Measurements from ENCODE around the gene NHSL1.

Gene NHSL1

DNA sequence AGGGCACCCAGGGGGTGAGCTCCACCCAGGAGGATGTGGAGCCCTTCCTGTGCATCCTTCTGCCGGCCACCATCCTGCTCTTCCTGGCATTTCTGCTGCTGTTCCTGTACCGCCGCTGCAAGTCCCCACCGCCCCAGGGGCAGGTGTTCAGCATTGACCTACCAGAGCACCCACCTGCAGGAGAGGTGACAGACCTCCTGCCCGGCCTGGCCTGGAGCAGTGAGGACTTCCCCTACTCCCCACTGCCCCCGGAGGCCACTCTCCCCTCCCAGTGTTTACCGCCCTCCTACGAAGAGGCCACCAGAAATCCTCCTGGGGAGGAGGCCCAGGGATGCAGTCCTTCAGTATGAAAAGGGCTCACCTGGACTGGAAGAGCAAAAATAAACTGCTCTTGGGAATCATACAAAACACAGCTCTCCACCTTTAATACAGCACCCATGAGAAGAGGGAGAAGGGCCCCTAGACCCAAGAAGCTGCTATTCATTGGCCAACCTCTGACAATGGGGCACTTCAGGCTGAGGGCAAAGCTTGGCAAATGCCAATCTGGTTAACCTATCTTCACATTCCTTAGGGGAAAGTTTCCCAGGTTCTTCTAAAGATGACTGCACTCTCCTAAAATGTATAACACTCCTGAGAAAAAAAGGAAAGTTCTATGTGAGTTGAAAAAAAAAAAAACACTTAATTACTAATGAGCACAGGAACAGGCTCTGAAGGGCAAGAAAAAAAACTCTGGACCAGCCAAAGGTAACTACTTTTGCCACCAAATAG, 116.6 kb downstream of the NHSL1 start:
- TF ChIP-seq, protein P1, sequence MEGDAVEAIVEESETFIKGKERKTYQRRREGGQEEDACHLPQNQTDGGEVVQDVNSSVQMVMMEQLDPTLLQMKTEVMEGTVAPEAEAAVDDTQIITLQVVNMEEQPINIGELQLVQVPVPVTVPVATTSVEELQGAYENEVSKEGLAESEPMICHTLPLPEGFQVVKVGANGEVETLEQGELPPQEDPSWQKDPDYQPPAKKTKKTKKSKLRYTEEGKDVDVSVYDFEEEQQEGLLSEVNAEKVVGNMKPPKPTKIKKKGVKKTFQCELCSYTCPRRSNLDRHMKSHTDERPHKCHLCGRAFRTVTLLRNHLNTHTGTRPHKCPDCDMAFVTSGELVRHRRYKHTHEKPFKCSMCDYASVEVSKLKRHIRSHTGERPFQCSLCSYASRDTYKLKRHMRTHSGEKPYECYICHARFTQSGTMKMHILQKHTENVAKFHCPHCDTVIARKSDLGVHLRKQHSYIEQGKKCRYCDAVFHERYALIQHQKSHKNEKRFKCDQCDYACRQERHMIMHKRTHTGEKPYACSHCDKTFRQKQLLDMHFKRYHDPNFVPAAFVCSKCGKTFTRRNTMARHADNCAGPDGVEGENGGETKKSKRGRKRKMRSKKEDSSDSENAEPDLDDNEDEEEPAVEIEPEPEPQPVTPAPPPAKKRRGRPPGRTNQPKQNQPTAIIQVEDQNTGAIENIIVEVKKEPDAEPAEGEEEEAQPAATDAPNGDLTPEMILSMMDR (conservative IDR thresholded peaks at IDR 0.05; ENCODE audit: low read depth) = no peak
- CTCF ChIA-PET = interaction anchor here (0.6 to 0.7 kb wide), 2 partner anchors 22 to 60 kb away, joined by 3 read pairs; no protein-coding TSS in a partner anchor
- H3K27ac ChIP-seq = no peak overlapping the region
- DNase-seq (ENCODE audit: low spot score) = no peak
- POLR2A ChIA-PET (ENCODE audit: low non-redundant PET) = no interaction called here

DNA sequence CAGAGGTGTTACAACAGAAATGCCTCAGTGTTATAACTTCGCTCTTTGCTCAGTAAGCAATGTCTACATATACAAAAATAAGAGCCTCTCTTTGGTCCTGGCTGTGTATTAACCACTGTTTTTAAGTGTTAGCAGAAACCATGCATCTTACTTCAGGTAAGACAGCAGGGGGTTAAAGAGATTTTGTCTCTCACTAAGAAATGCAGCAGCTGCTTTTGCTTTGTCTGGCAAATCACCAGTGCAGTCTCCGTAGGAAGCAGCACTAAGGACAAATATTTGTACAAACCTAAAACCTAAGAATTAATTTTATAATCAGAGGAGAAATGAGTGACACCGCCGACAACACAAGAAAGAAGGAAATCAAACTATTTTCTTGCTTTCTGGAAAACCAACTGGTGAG, 120.8 kb downstream of the NHSL1 start:
- TF ChIP-seq, protein P1 (conservative IDR thresholded peaks at IDR 0.05; ENCODE audit: low read depth) = no peak
- ChIA-PET CTCF (no interaction called here), POLR2A (ENCODE audit: low non-redundant PET) (no interaction called here)
- H3K27ac ChIP-seq = no peak overlapping the region
- no peak for DNase-seq (ENCODE audit: low spot score)

DNA sequence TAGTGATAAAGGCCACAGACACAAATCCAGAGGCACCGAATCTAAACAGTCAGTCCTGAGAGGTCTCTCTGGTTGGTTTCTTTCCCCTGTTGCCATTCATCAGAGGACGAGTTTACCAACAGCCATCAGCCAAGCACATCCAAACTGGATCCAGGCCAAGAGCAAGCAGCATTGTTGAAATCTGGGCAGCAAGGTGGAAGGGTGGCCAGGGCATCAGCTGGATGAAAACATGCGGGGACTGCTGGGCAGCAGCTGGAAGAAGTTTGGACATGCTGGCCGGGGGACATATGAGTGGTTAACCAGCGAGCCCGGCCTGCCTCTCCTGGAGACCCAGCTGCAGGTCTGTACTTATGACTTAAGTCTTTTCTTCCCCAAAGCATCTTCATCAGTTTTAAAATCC, 121.5 kb downstream of the NHSL1 start, which contains the start of gene SMIM28:
Gene SMIM28, plus strand, starts transcription at position 62 of the 400 bp plus-strand sequence. Its CDS starts 168 bp downstream, at position 230.
- CTCF ChIA-PET = interaction anchor here (0.7 kb wide), 1 partner anchor 670 kb away, joined by 5 read pairs; no protein-coding TSS in a partner anchor
- no peak for DNase-seq (ENCODE audit: low spot score)
- no peak within 1 kb of the TSS for H3K27ac ChIP-seq
- TF ChIP-seq, protein P1 (conservative IDR thresholded peaks at IDR 0.05; ENCODE audit: low read depth) = no peak
- POLR2A ChIA-PET (ENCODE audit: low non-redundant PET) = no interaction called here

DNA sequence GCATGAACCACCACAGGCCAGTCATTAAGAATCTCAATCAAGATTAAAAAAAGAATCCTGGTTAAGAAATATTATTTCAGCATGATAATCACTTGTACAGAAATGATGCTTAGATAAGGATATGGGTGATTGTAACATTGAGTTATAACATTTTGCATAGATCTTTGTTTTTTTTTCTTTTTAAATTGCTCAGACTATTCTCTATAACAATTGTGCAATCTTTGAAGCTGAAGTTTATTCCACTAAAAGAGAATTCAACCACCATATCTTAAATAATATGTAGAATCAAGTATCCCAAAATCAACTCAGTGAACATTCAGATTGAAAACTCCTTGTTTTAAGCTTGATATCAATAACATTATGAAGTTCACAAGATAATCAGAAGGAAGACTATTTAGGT, 122.3 kb downstream of the NHSL1 start:
- TF ChIP-seq, protein P1 (conservative IDR thresholded peaks at IDR 0.05; ENCODE audit: low read depth) = no peak
- no peak for DNase-seq (ENCODE audit: low spot score)
- CTCF ChIA-PET = interaction anchor here (0.7 kb wide), 1 partner anchor 222 kb away, joined by 4 read pairs; no protein-coding TSS in a partner anchor
- POLR2A ChIA-PET (ENCODE audit: low non-redundant PET) = no interaction called here
- no peak overlapping the region for H3K27ac ChIP-seq

DNA sequence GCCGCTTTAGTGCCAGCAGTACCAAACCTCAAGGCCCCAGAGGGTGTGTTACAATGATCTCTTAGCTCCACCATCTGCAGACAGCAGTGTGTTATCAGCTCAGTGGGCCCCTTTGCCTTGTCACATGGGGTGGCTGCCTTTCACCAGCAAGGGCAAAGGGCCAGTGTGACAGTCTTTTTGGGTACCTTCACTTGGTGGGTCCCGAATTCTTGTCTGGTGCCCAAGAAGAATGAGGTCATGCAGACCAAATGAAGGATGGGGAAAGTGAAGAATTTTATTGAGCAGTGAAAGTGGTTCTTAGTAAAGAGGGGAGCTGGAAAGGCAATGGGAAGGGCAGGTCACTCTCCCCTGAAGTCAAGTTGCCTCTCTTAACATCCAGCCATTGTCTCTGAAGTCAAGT, 124.5 kb downstream of the NHSL1 start:
- DNase-seq (ENCODE audit: low spot score) = no peak
- TF ChIP-seq, protein P1 (conservative IDR thresholded peaks at IDR 0.05; ENCODE audit: low read depth) = no peak
- ChIA-PET CTCF (no interaction called here), POLR2A (ENCODE audit: low non-redundant PET) (no interaction called here)
- no peak overlapping the region for H3K27ac ChIP-seq

DNA sequence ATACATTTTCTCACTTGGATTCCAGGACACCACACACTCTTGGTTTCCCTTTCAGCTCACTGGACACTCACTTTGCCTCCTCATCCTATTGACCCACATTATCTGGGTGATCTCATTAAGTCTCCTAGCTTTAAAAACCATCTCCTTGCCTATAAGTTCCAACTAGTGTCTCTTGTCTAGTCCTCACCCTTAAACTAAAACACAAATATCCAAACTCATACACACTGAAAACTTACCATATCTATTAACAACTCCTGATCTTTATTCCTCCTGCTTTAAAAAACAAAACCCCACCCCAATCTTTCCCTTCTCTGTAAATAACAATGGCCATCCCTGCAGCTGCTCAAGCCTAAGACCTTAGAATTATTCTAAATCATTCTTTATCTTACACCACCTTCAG, 125.1 kb downstream of the NHSL1 start:
- POLR2A ChIA-PET (ENCODE audit: low non-redundant PET) = no interaction called here

More for the DNA sequence above, 125.1 kb downstream of the NHSL1 start:
- H3K27ac ChIP-seq = no peak overlapping the region
- DNase-seq (ENCODE audit: low spot score) = no peak
- CTCF ChIA-PET = no interaction called here
- TF ChIP-seq, protein P1 (conservative IDR thresholded peaks at IDR 0.05; ENCODE audit: low read depth) = no peak

Measured in RWPE1 (cell line).